ENCODE measurements around the gene MYO15B. TPM values are rescaled to one million over a fixed set of nuclear protein-coding genes. Genes with fewer than 3 reads are reported as not detected.

MYO15B gene
- total RNA-seq, 1 donor from 2014 or later, result 4.3 TPM

- no peak for TF ChIP-seq CTCF (IDR thresholded peaks at IDR 0.05; ENCODE audit: insufficient read depth, low read length, poor library complexity, severe bottlenecking)
- no peak overlapping the region for H3K4me3 ChIP-seq (ENCODE audit: low read depth, low read length)
- peak; percentile 86 for DNase-seq (ENCODE audit: low read depth)
These were observed 58.5 kb downstream of the MYO15B start for GRCh38 chr17:75645889-75646637.

GRCh38 chr17:75646638-75646992, 59.0 kb downstream of the MYO15B start:
- peaks cover 5% of the 10 kb centered on the region for H3K36me3 ChIP-seq (ENCODE audit: control insufficient read depth, insufficient read depth, low read length)
- DNase-seq (ENCODE audit: low read depth), result no peak
- no peak overlapping the region for H3K4me3 ChIP-seq (ENCODE audit: low read depth, low read length)
- TF ChIP-seq CTCF (IDR thresholded peaks at IDR 0.05; ENCODE audit: insufficient read depth, low read length, poor library complexity, severe bottlenecking), result no peak
- no peaks in the 10 kb centered on the region for H3K27me3 ChIP-seq (ENCODE audit: control insufficient read depth, insufficient read depth, low read length)

More at GRCh38 chr17:75645889-75646637, 58.5 kb downstream of the MYO15B start:
- Histone ChIP-seq H3K36me3 (ENCODE audit: control insufficient read depth, insufficient read depth, low read length) (peaks cover 5% of the 10 kb centered on the region), H3K27me3 (ENCODE audit: control insufficient read depth, insufficient read depth, low read length) (no peaks in the 10 kb centered on the region)

GRCh38 chr17:75647061-75647460, 59.5 kb downstream of the MYO15B start:
- DNase-seq (ENCODE audit: low read depth), result no peak
- no peak for TF ChIP-seq CTCF (IDR thresholded peaks at IDR 0.05; ENCODE audit: insufficient read depth, low read length, poor library complexity, severe bottlenecking)
- no peak overlapping the region for H3K4me3 ChIP-seq (ENCODE audit: low read depth, low read length)
- peaks cover 5% of the 10 kb centered on the region for H3K36me3 ChIP-seq (ENCODE audit: control insufficient read depth, insufficient read depth, low read length)
- no peaks in the 10 kb centered on the region for H3K27me3 ChIP-seq (ENCODE audit: control insufficient read depth, insufficient read depth, low read length)

GRCh38 chr17:75647921-75648320, 60.3 kb downstream of the MYO15B start:
- no peak for TF ChIP-seq CTCF (IDR thresholded peaks at IDR 0.05; ENCODE audit: insufficient read depth, low read length, poor library complexity, severe bottlenecking)
- no peaks in the 10 kb centered on the region for H3K27me3 ChIP-seq (ENCODE audit: control insufficient read depth, insufficient read depth, low read length)

GRCh38 chr17:75649687-75650086, 62.1 kb downstream of the MYO15B start:
- TF ChIP-seq CTCF (IDR thresholded peaks at IDR 0.05; ENCODE audit: insufficient read depth, low read length, poor library complexity, severe bottlenecking), result no peak
- DNase-seq (ENCODE audit: low read depth), result no peak
- Histone ChIP-seq H3K27me3 (ENCODE audit: control insufficient read depth, insufficient read depth, low read length) (no peaks in the 10 kb centered on the region), H3K36me3 (ENCODE audit: control insufficient read depth, insufficient read depth, low read length) (peaks cover 5% of the 10 kb centered on the region), H3K4me3 (ENCODE audit: low read depth, low read length) (no peak overlapping the region)

More at GRCh38 chr17:75647921-75648320, 60.3 kb downstream of the MYO15B start:
- Histone ChIP-seq H3K36me3 (ENCODE audit: control insufficient read depth, insufficient read depth, low read length) (peaks cover 5% of the 10 kb centered on the region), H3K4me3 (ENCODE audit: low read depth, low read length) (no peak overlapping the region)
- DNase-seq (ENCODE audit: low read depth), result no peak

- no peak overlapping the region for H3K4me3 ChIP-seq (ENCODE audit: low read depth, low read length)
- no peak for DNase-seq (ENCODE audit: low read depth)
- peaks cover 5% of the 10 kb centered on the region for H3K36me3 ChIP-seq (ENCODE audit: control insufficient read depth, insufficient read depth, low read length)
- TF ChIP-seq CTCF (IDR thresholded peaks at IDR 0.05; ENCODE audit: insufficient read depth, low read length, poor library complexity, severe bottlenecking), result no peak
- H3K27me3 ChIP-seq (ENCODE audit: control insufficient read depth, insufficient read depth, low read length), result no peaks in the 10 kb centered on the region
These were observed 63.3 kb downstream of the MYO15B start for GRCh38 chr17:75650874-75651273.

Data from kidney epithelial cell (primary cell).